ENCODE measurements around the gene RIBC2.
"Not testable (repeated sequence)": the region's sequence is repeated elsewhere in the genome, so short reads cannot be mapped to it uniquely, and the experiment has no call there.

Gene RIBC2

GRCh38 chr22:45448431-45448830, 34.9 kb downstream of the RIBC2 start:
- DNase-seq (ENCODE audit: low read depth in 3 of 3, low spot score in 1 of 3), result no peak

DNA sequence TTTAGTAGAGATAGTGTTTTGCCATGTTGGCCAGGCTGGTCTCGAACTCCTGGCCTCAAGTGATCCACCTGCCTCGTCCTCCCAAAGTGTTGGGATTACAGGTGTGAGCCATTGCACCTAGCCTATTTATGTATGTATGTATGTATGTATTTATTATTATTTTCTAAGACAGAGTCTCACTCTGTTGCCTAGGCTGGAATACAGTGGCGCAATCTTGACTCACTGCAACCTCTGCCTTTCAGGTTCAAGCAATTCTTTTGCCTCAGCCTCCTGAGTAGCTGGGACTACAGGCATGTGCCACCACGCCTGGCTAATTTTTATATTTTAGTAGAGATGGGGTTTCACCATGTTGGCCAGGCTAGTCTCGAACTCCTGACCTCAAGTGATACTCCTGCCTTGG, 35.9 kb downstream of the RIBC2 start:
- DNase-seq (ENCODE audit: low read depth in 3 of 3, low spot score in 1 of 3), result not testable (repeated sequence)

DNA sequence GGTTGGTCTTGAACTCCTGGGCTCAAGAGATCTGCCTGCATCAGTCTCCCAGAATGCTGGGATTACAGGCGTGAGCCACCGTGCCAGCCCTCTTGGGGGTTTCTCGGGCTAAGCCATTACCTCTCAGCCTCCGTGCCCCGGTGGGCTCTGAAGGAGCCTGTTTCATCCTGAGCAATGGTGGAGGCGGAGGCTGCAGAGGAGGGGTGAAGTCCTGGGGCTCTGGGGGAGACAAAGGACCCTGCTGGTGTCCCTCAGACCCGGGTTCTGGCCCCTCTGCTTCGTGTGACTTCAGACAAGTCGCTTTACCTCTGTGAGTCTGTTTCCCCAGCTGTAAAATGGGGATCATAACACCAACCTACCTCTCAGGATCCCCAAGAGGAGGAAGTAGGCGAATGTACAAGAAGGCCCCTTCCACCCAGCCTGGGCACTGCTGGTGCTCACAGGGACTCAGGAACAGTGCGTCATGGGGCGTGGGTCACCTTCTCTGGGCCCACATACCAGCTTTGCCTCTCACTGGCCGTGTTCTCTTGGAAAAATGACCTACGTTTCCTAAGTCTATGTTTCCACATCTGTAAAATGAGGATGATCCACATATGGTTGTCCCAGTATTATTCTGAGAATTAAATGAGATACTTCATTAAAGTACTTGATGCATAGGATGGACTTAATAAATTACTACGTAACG, 36.8 kb downstream of the RIBC2 start:
- no peak for DNase-seq (ENCODE audit: low read depth in 3 of 3, low spot score in 1 of 3)

GRCh38 chr22:45450921-45451651, 37.6 kb downstream of the RIBC2 start:
- no peak for DNase-seq (ENCODE audit: low read depth in 3 of 3, low spot score in 1 of 3)

- DNase-seq (ENCODE audit: low read depth in 3 of 3, low spot score in 1 of 3), result no peak
These were observed 38.5 kb downstream of the RIBC2 start for GRCh38 chr22:45451972-45452371.

- DNase-seq (ENCODE audit: low read depth in 3 of 3, low spot score in 1 of 3), result no peak
These were observed 39.3 kb downstream of the RIBC2 start for GRCh38 chr22:45452565-45453379.

DNA sequence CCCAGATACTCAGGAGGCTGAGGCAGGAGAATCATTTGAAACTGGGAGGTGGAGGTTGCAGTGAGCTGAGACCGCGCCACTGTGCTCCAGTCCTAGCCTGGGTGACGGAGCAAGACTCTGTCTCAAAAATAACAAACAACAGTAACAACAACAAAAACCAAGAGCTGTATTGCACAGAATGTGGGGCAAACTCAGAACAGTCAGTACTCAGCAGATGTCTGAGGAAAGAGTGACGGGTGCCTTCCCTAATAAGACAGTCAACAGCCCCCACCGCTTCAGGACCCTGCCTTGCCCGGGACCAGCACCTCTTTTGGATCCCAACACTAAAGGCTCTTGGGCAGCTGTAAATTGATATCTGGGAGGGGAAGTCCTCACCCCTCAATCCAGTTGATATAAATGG, 40.3 kb downstream of the RIBC2 start:
- no peak for DNase-seq (ENCODE audit: low read depth in 3 of 3, low spot score in 1 of 3)

GRCh38 chr22:45454275-45454674, 40.8 kb downstream of the RIBC2 start:
- DNase-seq (ENCODE audit: low read depth in 3 of 3, low spot score in 1 of 3), result no peak

GRCh38 chr22:45455212-45455611, 41.7 kb downstream of the RIBC2 start:
- DNase-seq (ENCODE audit: low read depth in 3 of 3, low spot score in 1 of 3), result no peak

DNA sequence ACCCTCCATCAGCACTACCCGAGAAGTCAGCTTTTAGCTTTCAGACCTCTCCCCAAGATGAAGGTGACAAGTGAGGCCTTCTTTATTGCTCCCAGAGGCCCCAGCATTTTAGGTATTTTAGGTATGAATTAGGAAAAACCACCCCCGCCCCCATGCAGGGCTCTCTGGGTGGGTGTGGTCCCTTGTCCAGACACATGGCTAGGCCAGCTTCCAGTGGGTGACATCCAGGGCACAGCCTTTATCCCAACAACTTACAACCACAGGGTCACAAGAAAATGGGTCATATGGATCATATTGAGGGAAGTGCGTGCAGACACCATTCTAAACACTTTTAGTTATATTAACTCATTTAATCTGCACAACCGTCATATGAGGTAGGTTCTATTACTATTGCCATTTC, 42.1 kb downstream of the RIBC2 start:
- no peak for DNase-seq (ENCODE audit: low read depth in 3 of 3, low spot score in 1 of 3)

- no peak for DNase-seq (ENCODE audit: low read depth in 3 of 3, low spot score in 1 of 3)
These were observed 43.3 kb downstream of the RIBC2 start for GRCh38 chr22:45456811-45457210.

- DNase-seq (ENCODE audit: low read depth in 3 of 3, low spot score in 1 of 3), result no peak
These were observed 45.0 kb downstream of the RIBC2 start for GRCh38 chr22:45458532-45458931.

DNA sequence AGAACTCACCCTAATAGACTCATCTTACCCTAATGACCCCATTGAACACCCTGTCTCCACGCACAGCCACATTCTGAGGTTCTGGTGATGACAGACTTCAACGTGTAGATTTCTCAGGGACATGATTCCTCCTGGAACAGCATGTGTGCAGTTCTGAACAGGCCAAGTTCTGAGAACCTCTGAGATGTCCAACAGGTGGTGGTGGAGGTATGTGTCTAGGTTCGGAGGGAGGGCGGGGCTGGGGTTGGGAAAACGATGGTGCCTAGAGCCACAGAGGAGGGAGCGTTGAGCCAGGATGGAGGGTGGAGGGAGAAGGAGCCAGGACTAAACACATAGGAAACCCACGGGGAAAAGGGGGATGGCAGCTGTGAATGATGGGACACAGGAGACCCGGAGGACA, 45.7 kb downstream of the RIBC2 start:
- DNase-seq (ENCODE audit: low read depth in 3 of 3, low spot score in 1 of 3), result no peak

DNA sequence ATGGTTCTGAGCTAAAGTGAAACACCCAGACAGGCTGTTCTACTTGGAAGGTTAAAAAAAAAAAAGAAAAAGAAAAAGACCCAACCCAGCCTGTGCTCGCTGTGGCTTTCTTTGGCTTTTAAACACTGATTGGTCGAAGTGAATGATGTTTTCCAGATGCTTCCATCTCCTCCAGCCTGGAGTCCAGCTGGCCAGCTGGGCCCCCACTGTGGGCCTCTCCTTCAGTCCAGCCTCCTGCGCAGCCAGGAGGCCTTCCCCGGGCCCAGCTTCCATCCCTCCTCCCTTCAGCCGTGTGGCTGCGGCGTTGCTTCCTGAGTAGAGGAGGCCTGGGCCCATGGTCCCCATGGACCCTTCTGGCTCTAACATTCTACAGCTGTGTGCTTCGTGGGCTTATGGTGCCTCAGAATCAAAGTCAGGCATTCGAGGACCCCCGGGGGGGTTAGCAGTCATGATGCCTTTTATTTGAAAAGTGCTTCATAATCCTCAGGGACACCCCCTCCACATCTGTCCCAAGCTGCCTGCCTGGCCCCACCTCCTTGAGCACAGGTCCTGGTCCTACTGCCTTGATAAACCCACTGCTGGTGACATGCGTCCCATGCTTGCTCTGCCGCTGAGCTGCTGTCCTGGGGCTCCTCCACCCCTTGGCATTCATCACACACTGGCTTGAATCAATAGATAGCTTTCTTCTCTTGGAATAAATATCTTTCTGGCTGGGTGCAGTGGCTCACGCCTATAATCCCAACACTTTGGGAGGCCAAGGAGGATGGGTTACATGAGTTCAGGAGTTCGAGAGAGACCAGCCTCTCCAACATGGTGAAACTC, 47.0 kb downstream of the RIBC2 start:
- no peak for DNase-seq (ENCODE audit: low read depth in 3 of 3, low spot score in 1 of 3)

DNA sequence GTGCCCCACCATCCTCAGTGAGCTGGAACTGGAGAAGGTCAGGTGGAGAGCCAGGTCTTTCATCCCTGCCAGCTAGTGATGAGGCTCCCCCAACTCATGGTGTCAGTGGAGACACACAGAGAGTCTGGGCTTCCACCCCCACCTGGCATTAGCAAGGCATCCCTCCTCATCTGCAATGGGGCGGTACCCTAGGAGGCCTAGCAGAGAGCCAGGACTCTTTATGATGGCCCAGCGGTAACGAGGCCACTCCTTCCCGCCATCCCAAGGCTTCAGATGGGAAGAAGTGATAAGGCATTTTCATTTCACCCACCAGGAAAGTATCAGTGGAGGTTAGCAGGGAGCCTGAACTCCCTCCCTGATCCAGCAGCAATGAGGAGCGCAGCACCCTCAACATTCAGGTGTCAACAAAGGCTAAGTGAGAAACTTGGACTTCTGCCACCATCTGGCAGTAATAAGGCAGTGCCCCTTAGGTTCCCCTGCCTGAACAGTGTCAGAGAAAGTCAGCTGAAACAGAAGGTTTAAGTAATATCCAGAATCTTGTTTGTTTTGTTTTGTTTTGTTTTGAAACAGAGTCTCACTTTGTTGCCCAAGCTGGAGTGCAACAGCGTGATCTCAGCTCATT, 48.7 kb downstream of the RIBC2 start:
- no peak for DNase-seq (ENCODE audit: low read depth in 3 of 3, low spot score in 1 of 3)

GRCh38 chr22:45463691-45464090, 50.2 kb downstream of the RIBC2 start:
- DNase-seq (ENCODE audit: low read depth in 3 of 3, low spot score in 1 of 3), result not testable (repeated sequence)

DNA sequence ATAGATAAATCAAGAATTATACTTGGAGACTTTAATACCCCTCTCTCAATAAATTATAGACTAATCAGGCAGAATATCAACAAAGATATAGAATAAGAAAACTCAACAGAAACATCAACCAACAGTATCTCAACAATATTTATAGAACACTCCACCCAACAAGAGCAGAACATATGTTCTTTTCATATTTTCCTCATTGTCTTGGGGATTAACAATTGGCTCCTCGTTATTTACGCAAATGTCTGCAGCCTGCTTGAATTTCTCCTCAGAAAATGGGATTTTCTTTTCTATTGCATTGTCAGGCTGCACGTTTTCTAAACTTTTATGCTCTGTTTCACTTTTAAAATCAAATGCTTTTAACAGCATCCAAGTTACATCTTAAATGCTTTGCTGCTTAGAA, 52.1 kb downstream of the RIBC2 start:
- DNase-seq (ENCODE audit: low read depth in 3 of 3, low spot score in 1 of 3), result no peak

DNA sequence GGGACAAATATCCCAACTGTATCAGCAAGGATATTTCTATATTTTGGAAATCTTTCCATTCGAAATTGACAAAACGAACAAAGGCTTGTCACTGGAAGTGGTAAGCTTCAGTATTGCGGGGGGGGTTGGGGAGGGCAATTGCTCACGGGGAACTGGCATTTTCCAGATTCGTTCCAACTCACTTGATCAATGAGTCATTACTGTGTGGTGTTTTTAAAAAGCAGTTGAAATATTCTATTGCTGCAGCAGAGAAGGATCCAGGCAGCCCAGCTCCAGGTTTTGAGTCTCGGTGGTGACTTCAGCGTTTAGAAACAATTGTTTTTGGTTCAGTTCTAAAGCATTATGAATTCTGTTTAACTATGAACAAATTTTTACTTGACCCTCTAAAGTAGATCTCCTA, 55.4 kb downstream of the RIBC2 start:
- DNase-seq (ENCODE audit: low read depth in 3 of 3, low spot score in 1 of 3), result no peak

GRCh38 chr22:45469281-45470073, 56.0 kb downstream of the RIBC2 start:
- no peak for DNase-seq (ENCODE audit: low read depth in 3 of 3, low spot score in 1 of 3)

- no peak for DNase-seq (ENCODE audit: low read depth in 3 of 3, low spot score in 1 of 3)
These were observed 57.4 kb downstream of the RIBC2 start for GRCh38 chr22:45470871-45471270.

All from stimulated activated CD4-positive, alpha-beta T cell treated with anti-CD3 and anti-CD28 coated beads, TNF-alpha, amount 100 ng/mL, for 1 hour (primary cell).